ENCODE results near the gene CYBRD1. TPM values are rescaled to one million over a fixed set of nuclear protein-coding genes. Genes with fewer than 3 reads are reported as not detected.

Gene CYBRD1
- total RNA-seq, 2 donors from 2014 or later = 34.6 to 59.7 TPM

DNA sequence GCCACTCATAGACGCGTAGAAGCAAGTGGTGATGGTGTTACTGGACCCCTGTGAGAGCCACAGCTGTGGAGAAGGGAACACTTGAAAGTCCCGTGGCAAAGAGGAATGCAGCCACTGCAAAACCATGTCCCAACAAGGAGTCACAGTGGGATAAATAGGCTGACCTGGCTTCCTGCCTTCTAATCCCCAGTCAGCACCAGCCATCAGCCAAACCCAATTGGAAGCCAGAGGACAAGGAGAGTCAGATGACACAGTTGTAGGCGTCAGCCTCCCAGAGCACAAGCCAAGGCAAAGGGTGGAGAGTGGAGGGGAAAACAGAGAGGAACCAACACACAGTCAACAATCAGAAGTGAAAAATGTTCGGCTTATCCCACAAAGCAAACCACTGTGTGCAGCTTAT lies 5.5 kb upstream of the CYBRD1 start:
- Histone ChIP-seq H3K4me1 (peaks cover 3% of the 10 kb centered on the region), H3K27ac (no peak overlapping the region), H3K36me3 (replicated peaks in 1 of 2; ENCODE audit: insufficient read depth in 1 of 2, low read depth in 2 of 2) (no peaks in the 10 kb centered on the region), H3K27me3 (no peaks in the 10 kb centered on the region), H3K4me3 (no peak overlapping the region), H3K9me3 (no peaks in the 10 kb centered on the region)
- TF ChIP-seq POLR2A (IDR thresholded peaks at IDR 0.05) = no peak
- TF ChIP-seq CTCF (IDR thresholded peaks at IDR 0.05) = no peak
- ATAC-seq (no peak), DNase-seq (no peak)
- intact Hi-C loops (cut with DNase I) = no loop called here
- WGBS, 2 donors = 89 to 91% methylated on average over 5 of the region's 5 CpGs

- Histone ChIP-seq H3K27me3 (no peaks in the 10 kb centered on the region), H3K4me3 (no peak overlapping the region), H3K9me3 (no peaks in the 10 kb centered on the region), H3K36me3 (replicated peaks in 1 of 2; ENCODE audit: insufficient read depth in 1 of 2, low read depth in 2 of 2) (no peaks in the 10 kb centered on the region), H3K27ac (no peak overlapping the region), H3K4me1 (peaks cover 26% of the 10 kb centered on the region)
- no peak for DNase-seq
- intact Hi-C loops (cut with DNase I) = no loop called here
- WGBS, 2 donors = 74 to 81% methylated on average over 4 to 5 of the region's 5 CpGs
- no peak for TF ChIP-seq CTCF (IDR thresholded peaks at IDR 0.05)
- TF ChIP-seq POLR2A (IDR thresholded peaks at IDR 0.05) = no peak
- no peak for ATAC-seq
Measured at GRCh38 chr2:171520471-171520870, 1.8 kb upstream of the CYBRD1 start.

GRCh38 chr2:171521361-171522051 lies 768 bp upstream of the CYBRD1 start:
- H3K4me3 ChIP-seq = no peak overlapping the region
- peaks cover 26% of the 10 kb centered on the region for H3K4me1 ChIP-seq
- peak overlapping the region in 2 of 4 donors; percentile 16 to 74 for H3K27ac ChIP-seq
- no peaks in the 10 kb centered on the region for H3K36me3 ChIP-seq (replicated peaks in 1 of 2; ENCODE audit: insufficient read depth in 1 of 2, low read depth in 2 of 2)
- no peak for DNase-seq
- no peaks in the 10 kb centered on the region for H3K9me3 ChIP-seq
- no peak for ATAC-seq
- no peaks in the 10 kb centered on the region for H3K27me3 ChIP-seq
- no peak for TF ChIP-seq CTCF (IDR thresholded peaks at IDR 0.05)
- TF ChIP-seq POLR2A (IDR thresholded peaks at IDR 0.05) = no peak
- WGBS, 2 donors = 57 to 60% methylated on average over 5 of the region's 5 CpGs
- intact Hi-C loops (cut with DNase I) = no loop called here

- H3K4me1 ChIP-seq = peaks cover 26% of the 10 kb centered on the region
- H3K27ac ChIP-seq = peak overlapping the region in 3 of 4 donors; percentile 31 to 74 (median 45)
- H3K4me3 ChIP-seq = peak overlapping the region; percentile 28 to 47
- H3K36me3 ChIP-seq (replicated peaks in 1 of 2; ENCODE audit: insufficient read depth in 1 of 2, low read depth in 2 of 2) = no peaks in the 10 kb centered on the region
- intact Hi-C loops (cut with DNase I) = no loop called here
- DNase-seq (no peak), ATAC-seq (no peak)
- no peaks in the 10 kb centered on the region for H3K9me3 ChIP-seq
- 0% methylated on average over 7 to 22 of the region's 29 CpGs for WGBS, 2 donors
- H3K27me3 ChIP-seq = no peaks in the 10 kb centered on the region
- TF ChIP-seq CTCF (IDR thresholded peaks at IDR 0.05) = no peak
- TF ChIP-seq POLR2A (IDR thresholded peaks at IDR 0.05) = no peak
Measured at GRCh38 chr2:171522788-171523087, 464 bp downstream of the CYBRD1 start.
